HG02885 (cell line): Measurements from ENCODE around the gene RNF20.
"Not testable (repeated sequence)": the region's sequence is repeated elsewhere in the genome, so short reads cannot be mapped to it uniquely, and the experiment has no call there.

Experiments
- ATAC-seq: cut with Tn5 transposase; IDR thresholded peaks from one replicate; pipeline ENCODE4 v1.9.1; 2021; ENCODE audit warnings: mild to moderate bottlenecking; ENCODE audit not compliant: unreplicated experiment, poor library complexity

RNF20 gene, protein sequence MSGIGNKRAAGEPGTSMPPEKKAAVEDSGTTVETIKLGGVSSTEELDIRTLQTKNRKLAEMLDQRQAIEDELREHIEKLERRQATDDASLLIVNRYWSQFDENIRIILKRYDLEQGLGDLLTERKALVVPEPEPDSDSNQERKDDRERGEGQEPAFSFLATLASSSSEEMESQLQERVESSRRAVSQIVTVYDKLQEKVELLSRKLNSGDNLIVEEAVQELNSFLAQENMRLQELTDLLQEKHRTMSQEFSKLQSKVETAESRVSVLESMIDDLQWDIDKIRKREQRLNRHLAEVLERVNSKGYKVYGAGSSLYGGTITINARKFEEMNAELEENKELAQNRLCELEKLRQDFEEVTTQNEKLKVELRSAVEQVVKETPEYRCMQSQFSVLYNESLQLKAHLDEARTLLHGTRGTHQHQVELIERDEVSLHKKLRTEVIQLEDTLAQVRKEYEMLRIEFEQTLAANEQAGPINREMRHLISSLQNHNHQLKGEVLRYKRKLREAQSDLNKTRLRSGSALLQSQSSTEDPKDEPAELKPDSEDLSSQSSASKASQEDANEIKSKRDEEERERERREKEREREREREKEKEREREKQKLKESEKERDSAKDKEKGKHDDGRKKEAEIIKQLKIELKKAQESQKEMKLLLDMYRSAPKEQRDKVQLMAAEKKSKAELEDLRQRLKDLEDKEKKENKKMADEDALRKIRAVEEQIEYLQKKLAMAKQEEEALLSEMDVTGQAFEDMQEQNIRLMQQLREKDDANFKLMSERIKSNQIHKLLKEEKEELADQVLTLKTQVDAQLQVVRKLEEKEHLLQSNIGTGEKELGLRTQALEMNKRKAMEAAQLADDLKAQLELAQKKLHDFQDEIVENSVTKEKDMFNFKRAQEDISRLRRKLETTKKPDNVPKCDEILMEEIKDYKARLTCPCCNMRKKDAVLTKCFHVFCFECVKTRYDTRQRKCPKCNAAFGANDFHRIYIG

DNA sequence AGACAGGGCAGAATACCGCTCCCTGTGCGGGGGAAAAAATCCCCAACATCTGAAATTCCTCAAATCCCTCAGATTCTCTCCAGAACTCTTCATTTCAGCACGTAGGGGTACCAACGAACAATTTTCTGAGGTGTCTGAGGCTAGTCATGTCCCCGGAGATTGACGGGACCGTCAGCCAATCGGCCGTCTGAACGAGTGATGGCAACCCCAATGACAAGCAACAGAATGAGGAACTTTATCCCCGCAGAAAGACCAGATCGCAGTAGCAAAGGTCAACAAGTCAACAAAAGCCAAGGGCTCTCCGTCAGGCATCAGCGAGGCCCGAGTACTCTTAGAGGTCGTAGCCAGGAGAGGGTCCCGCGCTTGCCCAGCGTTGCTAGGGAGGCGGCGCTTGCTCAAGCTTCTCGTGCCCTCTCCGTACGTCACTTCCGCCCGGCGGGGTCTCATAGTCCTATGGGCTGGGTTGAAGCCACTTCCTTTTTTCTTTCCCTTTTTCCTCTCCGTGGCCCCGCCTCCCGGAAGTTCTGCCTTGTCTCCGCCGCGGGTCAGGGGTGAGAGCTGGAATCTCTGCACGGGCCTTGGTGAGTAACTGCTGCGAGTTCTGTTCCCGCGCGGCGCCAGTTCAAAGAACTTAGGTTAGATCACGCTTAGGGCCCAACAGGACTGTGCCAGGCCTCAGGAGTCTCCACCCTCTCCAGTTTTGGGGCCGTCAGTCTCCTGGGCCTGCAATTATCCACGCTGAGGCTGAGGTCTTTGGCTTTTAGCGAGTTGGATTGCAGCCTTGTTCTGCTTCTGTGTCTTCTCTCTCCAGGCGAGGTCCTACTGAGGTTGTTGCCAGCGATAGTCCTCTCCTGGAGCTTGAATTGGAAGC is at the start of gene RNF20:
Gene RNF20 (plus strand): TSS at position 520 of the 871 bp plus-strand sequence. CDS start 1,571 bp downstream, outside the sequence.
- ATAC-seq: peak; percentile 96

- no peak for ATAC-seq
These were observed 49.6 kb upstream of the RNF20 start for GRCh38 chr9:101484046-101484445.

- ATAC-seq: no peak
These were observed 47.5 kb upstream of the RNF20 start for GRCh38 chr9:101485924-101486692.

DNA sequence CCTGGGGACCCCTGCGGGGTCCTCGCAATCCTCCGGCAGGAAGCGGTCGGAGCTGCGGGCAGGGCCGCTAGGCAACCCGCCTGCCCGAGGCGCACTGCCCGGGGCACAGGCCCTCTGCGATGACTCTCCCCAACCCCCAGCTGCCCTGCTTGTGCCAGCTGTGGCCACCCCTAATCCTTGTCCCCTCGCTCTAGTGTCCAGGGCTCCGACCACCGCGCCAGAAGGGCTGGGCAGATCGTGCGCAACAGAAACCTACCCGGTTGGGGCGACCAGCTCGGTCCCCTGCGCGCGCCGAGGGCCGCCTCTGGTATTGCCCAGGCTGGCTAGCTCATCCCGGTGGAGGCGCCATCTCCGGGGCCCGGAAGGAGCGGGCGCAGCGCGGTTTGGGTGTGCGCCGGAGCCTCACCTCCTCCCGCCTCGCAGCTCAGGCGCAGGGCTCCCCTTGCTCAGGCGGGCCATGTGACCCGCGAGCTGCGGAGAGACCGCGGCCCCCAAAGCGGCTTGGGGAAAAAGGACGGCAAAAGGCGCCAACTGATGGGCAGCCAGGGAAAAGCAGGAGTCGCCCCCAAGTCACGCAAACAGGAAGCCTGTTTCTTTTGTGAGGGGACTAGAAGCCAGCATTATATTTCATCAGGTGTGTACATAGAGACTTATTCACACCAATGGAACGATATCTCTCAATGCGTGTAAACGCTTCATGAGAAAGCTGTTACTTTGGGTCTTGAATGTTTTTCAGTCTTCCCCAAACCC is 46.8 kb upstream of the RNF20 start:
- ATAC-seq: no peak

- no peak for ATAC-seq
These were observed 46.2 kb upstream of the RNF20 start for GRCh38 chr9:101487443-101487840.

DNA sequence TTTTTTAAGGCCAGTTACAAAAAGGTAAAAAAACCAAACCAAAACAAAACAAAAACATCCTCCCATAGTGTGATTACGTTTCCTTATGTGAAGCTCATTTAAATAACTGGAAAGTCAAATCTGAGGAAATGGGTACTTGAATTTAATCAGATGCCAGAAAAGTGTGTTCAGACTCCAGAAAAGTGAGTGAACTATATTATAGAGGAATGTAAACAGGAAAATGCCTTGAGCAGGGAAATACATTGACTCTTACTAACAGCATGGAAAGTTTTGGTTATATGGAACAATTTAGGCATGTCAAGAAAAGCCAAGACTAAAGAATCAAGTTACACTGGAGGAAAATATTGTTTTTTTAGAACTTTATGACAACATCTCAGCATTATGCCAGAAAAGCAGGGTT is 37.8 kb upstream of the RNF20 start:
- no peak for ATAC-seq

- no peak for ATAC-seq
These were observed 35.3 kb upstream of the RNF20 start for GRCh38 chr9:101498323-101498722.

GRCh38 chr9:101504188-101504587 is 29.5 kb upstream of the RNF20 start:
- no peak for ATAC-seq

- no peak for ATAC-seq
These were observed 25.4 kb upstream of the RNF20 start for GRCh38 chr9:101508211-101508610.

DNA sequence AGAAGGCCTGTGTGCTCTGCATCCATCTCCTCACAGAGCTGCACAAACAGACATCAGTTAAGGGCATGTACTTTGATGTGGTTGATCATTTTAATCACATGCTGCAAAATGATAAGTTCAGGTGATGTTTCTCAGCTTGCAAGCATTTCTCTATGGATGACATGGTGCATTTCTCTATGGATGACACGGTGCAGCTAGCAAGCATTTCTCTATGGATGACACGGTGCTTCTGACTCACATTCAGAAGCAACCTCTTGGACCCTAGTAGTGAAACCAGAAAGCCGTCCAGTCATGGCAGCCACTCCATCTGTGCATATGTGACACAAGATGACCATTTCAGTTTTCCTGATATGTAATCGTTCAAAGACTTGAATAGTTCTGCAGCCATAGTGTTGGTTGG is 24.1 kb upstream of the RNF20 start:
- no peak for ATAC-seq

DNA sequence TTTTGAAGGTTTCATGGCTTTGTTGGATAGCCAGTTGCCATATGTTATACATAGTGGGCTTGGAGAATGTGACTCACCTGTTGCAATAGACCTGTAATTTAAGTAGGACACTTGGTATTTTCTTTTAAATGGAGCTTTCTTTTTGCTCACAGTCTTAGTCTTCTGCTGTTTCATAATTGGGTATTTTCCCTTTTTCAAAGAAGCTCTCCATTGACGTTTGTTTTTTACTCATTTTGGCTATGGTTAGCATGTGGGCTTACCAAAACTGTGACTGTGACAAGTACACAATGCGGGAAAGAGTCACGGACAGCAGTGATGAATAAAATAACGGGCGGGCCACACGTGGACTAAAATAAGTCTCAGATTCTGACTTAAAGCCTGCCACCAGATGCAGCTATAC is 23.2 kb upstream of the RNF20 start:
- no peak for ATAC-seq

GRCh38 chr9:101511009-101511408 is 22.6 kb upstream of the RNF20 start:
- no peak for ATAC-seq

GRCh38 chr9:101512116-101512515 is 21.5 kb upstream of the RNF20 start:
- ATAC-seq: no peak

DNA sequence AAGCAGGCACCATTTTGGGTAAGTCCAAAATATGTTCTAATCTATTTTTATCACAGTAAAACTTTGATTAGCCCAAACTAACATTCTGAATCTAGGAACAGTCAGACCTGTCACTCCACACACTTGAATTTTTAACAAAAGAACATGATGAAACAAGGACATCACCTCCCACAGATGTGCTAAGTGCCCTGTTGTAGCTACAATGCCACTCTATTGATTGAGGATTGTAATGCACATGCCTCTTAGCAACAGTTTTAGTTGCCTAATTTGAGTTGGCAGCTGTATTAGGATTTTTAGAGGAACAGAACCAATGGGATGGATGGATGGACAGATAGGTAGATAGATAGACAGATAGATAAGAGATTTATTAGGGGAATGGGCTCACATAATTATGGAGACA is 20.3 kb upstream of the RNF20 start:
- no peak for ATAC-seq

- no peak for ATAC-seq
These were observed 19.6 kb upstream of the RNF20 start for GRCh38 chr9:101514071-101514470.

DNA sequence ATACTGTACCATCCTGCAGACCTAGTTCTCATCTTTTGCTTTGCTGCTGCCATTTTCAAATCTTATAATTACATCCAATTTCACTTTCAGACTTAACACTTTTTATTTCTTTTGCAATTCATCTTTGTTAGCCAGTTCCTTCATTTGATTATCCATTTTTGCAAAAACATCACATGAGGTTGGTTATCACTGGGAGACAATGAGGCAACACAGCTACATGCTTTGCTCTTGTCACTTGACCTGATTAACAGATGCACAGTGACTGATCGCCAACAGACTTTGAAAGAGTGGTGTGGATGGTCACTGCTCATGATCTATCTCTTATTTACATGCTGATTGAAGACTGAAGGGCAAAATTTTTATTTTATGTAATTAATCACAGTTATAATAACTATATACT is 17.0 kb upstream of the RNF20 start:
- no peak for ATAC-seq

- not testable (repeated sequence) for ATAC-seq
These were observed 15.2 kb upstream of the RNF20 start for GRCh38 chr9:101518489-101518888.

DNA sequence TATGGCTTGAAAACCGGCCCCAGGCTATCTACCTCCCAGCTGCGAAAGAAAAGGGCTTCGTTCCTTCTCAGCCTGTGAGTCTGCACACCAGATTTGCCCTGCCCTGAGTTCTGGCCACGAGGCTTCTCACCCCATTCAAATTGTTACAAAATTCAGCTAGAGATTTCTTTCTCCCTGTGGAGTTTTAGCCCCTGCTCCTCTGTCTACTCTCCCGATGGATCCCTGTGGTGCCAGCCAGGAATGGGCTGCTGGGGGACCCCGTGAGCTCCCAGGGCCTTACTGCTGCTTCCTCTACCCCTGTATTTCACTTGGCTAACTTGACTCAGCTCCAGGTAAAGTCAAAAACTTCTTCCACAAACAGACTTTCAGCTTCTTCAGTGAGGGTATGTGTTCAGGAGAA is 9.3 kb upstream of the RNF20 start:
- ATAC-seq: no peak

DNA sequence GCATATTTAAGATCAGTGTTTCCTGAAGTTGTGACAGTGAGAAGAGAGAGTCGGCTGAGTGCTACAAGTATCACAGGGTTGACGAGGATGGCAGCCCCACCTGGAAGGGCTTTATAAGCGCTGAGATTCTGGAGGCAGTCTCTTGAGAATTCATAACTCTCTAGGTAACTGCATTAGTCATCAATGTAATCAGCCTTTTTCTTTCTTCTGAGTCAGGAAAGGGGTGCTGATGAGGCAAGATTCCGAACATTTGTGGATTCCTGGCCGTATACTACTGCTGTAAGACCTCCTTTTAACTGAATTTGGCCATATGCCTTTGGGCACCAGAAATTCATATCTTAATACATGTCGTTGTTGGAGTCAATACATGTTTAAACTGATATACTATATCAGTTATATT is 6.6 kb upstream of the RNF20 start:
- ATAC-seq: no peak
